Left ventricle myocardium superior (tissue), 1 donor: ENCODE results near the gene ZC3H12C. TPM values are rescaled to one million over a fixed set of nuclear protein-coding genes. Genes with fewer than 3 reads are reported as not detected.

ENCODE experiments used
- ATAC-seq: fragments of 200-7000 bp; cut with Tn5 transposase; one replicate; pipeline ENCODE4 v1.9.1; 2020; ENCODE audit warnings: mild to moderate bottlenecking, moderate library complexity
- DNase-seq: peaks from one replicate; pipeline ENCODE4 v3.0.0-alpha.2; 2020
- intact Hi-C: fragments of 100-400 bp; cut with micrococcal nuclease; formaldehyde crosslinking; loops from one replicate; pipeline ENCODE4 v1.11.0; 2022
- total RNA-seq: library from RNA; stranded (reverse); fragmentation: NEBNext Ultra II Directional; extraction: Animal tissue kit (Norgen Biotek cat#: 25700); gene quantifications from one replicate; pipeline ENCODE4 v1.2.1, GENCODE V29; 2021
- donor health status: DM: no; HTN: yes; CAD: no; lungs with severe emphysema.

The ZC3H12C gene
- total RNA-seq, 1 donor from 2014 or later: 18.3 TPM

DNA sequence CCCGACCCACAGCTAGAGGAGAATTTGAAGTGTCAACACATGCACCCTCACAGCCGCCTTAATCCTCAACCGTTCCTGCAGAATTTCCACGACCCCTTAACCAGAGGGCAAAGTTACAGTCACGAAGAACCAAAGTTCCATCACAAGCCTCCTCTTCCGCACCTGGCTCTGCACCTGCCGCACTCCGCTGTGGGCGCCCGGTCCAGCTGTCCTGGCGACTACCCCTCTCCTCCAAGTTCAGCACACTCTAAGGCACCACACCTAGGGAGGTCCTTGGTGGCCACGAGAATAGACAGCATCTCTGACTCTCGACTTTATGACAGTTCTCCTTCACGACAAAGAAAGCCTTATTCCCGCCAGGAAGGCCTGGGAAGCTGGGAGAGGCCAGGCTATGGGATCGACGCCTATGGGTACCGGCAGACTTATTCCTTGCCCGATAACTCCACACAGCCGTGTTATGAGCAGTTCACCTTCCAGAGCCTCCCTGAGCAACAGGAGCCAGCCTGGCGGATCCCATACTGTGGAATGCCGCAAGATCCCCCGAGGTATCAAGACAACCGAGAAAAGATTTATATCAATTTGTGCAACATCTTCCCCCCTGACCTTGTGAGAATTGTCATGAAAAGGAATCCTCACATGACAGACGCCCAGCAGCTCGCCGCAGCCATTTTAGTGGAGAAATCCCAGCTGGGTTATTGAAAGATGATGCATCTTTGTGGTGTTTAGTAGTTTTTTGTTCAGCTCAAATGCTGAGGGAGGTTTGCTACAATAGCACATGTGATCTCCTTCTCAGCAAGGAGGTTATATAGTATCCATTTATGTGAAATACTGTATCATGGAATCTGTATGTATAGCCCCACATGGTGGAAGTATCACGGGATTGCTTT lies 72.1 kb downstream of the ZC3H12C start:
- ATAC-seq: no peak
- intact Hi-C loops: no loop called here
- DNase-seq: no peak

DNA sequence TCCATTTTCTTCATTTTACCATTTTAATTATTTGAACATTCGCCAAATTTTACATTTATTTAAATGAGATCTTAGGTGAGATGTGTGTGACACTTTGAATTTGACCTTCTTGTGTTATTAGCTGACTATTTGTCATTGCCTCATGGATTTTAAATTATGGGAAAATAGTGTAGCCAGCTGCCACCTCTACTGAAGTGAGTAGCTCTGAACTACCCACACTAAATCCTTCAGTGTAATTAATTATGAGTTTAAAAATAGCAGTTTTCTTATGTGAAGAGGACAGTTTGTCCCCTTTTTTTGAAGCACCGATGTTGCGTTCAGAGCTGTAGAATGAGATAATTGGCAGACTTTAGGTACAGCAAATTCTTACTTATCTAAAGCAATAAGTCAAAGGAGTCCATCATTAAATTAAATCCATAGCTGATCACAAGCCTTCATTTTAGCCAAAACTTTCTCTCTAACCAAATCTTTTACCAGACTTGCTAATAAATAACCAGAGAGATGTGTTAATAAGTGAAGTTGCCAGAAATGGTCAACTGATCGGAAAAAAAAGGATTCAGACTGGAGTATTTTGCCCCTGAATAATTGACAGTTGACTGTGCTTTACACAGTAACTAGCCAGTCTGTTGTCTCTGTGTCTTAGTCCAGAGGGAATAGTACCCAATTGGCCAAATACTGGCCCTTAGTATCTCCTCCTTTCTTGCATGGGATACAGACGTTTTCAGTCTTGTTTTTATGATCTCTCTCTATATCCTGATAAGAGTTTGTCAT lies 75.0 kb downstream of the ZC3H12C start:
- ATAC-seq: no peak
- no peak for DNase-seq
- intact Hi-C loops: no loop called here

DNA sequence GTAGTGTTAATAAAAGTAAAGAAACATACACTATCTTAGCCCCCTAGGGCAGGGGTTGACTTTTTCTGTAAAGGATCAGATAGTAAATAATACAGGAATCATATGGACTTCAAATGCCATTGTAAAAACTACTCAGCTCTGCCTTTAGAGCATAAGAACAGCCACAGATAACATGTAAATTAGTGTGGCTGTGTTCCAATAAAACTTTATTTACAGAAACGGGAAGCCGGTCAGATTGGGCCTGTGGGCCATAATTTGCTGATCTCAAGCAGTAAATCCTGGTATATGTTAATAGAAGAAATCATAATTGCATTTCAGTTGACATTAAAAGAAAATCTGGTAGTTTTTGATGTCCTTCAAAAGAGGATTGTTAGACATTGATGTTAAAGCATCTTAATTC lies 76.5 kb downstream of the ZC3H12C start:
- no peak for ATAC-seq
- intact Hi-C loops: no loop called here
- DNase-seq: no peak

DNA sequence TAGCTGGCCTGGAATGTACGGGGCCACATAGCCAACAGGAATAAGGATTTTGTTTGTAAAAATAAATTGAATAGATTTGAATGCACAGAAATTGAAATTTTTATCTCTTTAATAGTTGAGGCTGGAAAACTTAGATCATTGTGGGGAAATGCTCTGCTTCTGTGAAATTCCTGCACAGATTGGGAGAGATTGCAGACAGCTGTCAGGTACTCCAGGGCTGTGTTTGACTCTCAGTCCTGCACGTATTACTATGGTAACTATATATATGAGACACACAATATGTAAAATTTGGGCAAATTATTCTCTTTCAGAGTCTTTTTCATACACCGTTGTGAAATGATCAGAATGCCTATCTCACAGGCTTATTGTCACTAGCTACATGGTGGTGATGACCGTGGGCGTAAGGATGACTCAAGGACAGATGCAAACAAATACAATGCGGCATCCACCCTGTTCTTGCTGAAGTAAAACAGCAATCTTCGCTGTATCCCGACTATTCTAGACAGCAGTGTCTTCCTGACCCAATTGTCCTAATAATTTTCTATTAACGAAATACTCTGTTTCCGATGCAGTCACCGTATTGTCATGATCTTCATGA lies 79.4 kb downstream of the ZC3H12C start:
- no peak for ATAC-seq
- no peak for DNase-seq

DNA sequence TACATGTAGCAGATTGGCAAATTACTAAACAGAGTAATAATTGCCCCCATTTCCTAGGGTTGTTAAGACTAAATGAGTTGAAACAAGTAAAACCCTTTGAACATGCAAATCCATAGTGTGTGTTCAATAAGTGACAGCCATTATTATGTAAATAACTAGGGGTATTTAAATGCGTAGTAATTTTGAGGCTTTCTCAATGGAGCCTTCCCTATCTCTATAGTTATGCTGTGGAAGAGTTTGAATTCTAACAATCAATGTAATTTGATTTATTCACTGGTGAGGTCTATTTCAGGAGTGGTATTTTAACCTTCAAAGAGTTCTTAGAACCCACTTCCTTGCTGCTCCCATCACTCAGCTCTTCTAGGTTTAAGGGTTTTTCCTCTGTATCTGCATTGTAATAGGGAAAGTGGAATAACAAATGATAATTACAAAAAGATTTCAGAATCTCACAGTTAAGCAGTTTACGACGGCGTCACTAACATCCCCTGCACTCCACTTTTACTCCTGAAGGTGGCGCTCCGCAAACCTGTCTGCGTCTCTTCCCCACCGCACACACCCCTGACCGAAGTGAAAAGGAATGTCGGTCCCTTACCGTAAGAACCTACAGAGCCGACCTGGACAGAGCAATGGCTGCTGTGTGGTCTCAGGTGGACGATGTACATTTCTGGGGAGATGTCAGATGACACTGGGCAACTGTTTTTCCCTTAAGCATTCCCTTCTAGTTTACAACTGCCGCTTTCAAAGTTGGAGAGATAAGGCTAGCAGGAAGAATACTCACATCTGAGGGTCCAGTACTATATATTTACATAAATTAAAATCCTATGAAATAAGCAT lies 80.8 kb downstream of the ZC3H12C start:
- intact Hi-C loops: no loop called here
- peak; percentile 71 for DNase-seq

More for the DNA sequence above, 79.4 kb downstream of the ZC3H12C start:
- intact Hi-C loops: no loop called here

DNA sequence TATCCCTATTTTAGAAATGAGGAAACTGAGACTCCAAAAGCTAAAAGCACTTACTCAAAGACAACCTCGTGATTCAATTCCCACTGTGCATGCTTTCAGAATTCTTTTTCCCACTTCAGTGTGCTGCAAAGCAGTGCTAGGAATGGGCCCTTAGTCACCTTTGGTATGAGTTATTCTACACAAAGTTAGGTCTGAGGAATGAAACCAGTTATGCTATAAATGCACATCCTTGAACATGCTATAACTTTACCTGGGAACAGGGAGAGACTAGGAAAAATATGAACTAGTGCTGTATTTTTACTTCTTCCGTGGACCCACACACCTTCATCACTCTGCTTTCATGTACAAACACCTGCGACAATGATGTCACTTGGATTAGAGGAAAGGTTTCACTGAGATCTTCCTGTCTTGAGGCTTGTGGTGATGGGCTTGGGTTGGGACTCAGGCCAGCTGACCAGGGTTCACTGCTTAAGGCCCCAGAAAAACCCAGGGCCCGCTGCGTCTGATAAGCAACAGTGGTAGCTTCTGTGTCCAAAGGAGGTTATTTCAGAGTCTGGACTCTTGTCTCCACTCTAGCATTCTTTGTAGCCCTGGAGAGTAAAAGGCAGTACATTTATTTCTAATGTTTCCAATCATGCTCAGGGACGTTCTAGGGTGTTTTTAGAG lies 81.6 kb downstream of the ZC3H12C start:
- intact Hi-C loops: no loop called here
- peak; percentile 28 for ATAC-seq
- no peak for DNase-seq

More for the DNA sequence above, 80.8 kb downstream of the ZC3H12C start:
- peak; percentile 83 for ATAC-seq

DNA sequence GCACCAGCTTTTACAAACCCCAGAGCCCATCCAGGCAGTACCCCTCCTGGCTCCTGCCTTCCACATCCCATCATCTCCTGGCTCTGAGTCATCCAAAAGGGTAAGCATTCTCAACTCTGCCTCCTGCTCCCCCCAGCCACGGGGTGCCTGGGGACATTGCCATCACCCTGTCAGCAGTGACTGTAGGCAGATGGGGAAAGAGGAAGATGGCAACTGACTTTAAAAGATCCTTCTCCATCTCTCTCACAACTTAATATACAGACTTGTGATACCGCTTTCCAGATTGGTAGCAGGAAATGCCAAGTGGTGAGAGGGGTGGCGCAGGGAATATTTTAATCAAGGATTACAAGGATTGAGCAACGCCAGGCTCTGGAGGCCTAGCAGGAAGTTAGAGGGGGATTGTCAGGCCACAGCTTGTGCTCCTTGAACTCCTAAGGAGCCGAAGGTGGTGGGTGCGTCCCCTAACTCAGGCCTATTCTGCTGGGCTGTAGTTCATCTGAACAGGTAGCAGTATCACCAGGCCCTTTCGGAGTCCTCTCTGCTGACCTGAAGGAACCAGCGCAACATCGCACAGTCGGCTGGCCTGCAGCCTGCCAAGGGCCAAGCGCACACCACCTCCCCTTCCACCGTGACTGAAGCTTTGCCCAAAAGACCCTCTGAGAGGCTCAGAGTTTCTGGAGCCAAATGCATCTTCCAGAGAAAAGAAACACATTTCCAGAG lies 83.3 kb downstream of the ZC3H12C start:
- DNase-seq (no peak), ATAC-seq (no peak)
- intact Hi-C loops: no loop called here

DNA sequence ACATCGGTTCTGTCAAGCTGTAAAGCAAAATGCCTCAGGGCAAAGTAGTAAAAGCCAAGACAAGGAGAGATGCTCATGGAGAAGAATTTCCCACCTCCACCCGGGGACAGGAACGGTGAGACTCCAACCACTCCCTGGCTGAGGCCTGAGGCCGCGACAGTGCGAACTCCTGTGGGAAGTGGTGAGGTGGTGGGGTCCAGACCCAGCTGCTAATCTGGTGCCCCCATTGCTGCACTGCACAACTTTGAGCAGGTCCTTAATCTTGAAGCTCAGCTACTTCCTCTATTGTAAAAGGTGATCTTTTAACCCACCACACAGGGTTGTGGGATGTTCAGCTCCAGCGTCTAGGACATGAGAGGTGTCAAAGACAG lies 83.9 kb downstream of the ZC3H12C start:
- intact Hi-C loops: no loop called here
- ATAC-seq (no peak), DNase-seq (no peak)

DNA sequence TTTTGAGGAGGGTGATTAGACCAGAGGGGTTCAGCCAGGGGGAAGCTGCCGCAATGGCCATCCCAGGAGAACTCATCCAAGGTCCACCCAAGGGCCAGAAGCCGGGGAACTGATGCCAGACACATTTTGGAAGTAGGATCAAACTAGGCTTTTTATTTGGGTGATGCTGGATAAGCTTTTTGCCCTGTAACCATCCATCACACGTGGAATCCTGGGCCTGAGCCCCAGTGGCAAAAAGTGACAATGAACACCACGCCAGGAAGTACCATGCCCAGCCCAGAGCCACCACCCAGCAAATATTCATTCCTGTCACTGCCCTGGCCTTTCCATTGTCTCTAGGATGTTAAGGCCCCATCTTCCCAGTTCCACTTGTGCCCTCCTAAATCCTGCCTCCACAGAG lies 85.9 kb downstream of the ZC3H12C start:
- DNase-seq (no peak), ATAC-seq (no peak)
- intact Hi-C loops: no loop called here

DNA sequence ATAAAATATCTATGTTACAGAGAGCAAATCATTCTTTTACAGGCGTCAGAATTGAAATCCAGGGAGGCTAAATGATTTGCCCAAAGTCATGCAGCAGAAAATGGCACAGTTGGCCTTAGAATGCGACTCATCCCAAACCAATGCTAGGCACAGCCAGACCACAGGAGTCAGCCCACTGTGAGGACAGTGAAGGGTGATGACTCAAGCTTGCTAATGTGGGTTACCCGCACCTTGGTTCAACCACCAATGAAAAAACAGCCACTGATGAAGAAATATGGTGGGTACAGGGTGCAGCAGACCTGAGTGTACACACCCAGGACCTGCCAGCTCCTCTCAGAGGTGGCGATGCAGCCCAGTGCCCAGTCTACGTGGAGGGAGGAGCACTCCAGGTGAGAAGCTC lies 89.7 kb downstream of the ZC3H12C start:
- intact Hi-C loops: no loop called here

DNA sequence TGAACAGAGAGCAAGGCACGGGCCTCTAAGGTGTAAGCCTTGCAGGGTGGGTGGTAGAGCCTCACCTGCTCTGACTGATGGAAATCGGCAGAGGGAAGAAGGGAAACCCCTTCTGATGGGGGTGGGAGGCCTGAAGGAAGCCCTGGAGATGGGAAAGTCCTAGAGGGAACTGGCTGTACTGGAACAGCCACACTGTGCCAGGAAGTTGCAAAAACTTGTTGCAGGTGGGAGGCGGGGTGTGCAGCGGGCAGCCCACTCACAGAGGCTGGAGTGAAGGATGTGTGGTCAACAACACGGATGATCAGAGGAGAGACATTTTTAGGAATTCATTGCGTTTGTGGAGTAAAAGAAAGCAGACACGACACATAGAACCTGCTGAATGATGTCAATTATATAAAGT lies 91.3 kb downstream of the ZC3H12C start:
- no peak for DNase-seq
- intact Hi-C loops: no loop called here
- no peak for ATAC-seq

More for the DNA sequence above, 89.7 kb downstream of the ZC3H12C start:
- no peak for ATAC-seq
- DNase-seq: no peak

DNA sequence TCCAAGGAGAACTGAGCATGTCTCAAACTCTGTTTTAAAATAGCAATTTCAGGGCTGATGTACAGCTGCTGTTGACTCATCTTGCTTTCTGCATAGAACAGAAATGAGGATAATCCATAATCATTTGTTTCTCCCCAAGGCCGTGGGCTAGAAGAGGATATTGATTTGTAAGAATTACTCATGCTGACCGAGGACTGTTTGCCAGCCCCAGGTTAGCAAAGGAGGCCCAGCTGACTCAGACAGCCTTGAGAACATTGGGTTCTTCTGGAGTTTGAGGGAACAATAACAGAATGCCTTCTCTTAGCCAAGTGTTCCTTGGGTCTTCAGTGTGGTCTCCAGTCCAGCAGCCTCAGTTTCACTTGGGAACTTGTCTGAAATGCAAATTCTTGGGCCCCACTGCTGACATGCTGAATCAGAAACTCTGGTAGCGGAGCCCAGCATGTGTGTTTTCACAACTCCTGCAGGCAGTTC lies 92.0 kb downstream of the ZC3H12C start:
- intact Hi-C loops: no loop called here

DNA sequence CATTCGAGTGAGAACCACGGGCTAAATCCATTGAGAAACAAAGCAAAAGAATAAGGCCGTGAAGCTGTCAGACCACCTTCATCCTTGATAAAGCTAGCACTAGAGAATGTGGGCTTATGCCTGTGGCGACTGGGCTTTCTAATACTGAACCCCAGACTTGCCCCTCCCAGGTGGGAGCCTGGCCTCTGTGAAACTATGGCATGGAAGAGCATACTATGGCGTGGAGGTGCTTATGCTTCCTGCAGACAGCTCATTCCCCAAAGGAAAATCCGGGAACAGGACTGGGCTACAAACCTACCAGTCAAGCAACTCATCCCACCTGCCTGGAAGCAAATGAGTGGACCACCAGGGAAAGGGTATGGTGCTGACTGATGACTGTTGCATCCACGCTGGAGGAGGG lies 92.4 kb downstream of the ZC3H12C start:
- intact Hi-C loops: no loop called here
- no peak for ATAC-seq
- DNase-seq: no peak

More for the DNA sequence above, 92.0 kb downstream of the ZC3H12C start:
- DNase-seq: no peak
- no peak for ATAC-seq

DNA sequence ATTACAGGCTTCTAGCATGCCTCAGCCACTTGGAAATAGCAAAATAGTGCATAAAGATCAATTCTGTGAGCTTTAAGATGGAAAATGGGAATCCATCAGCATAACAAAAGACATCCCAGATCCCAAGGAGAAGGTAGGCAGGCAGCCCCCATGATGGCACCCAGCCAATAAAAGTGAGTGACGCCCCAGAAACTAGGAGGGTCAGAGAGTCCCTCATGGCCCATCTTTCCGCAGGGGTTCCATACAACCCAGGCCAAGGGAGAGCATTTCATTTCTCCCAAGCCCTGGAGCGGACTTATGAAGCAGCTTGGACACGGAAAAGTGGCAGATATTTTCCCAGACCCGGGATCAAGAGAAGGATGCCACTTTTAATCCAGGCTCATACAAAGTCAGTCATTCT lies 93.3 kb downstream of the ZC3H12C start:
- intact Hi-C loops: no loop called here
- ATAC-seq: no peak

DNA sequence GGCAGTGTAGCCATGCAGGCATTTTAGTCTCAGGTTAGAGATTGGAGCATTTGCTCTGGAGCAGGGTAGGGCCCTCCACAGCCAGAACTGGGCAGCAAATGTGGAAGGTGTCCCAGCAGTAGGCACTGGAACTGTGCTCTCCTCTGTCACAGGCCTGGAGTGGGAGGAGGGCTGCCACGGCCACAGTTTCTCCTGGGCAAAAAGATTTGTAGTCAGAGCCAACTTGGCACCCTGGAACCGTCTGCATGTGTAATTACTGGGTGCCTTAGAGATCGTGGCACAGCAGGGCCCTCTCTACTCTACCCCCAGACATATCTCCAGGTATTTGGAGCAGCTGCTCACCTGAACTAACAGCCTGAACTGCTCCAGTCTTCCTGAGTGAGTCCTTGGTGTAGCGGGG lies 93.7 kb downstream of the ZC3H12C start:
- intact Hi-C loops: no loop called here
- no peak for ATAC-seq
- no peak for DNase-seq

More for the DNA sequence above, 93.3 kb downstream of the ZC3H12C start:
- no peak for DNase-seq

DNA sequence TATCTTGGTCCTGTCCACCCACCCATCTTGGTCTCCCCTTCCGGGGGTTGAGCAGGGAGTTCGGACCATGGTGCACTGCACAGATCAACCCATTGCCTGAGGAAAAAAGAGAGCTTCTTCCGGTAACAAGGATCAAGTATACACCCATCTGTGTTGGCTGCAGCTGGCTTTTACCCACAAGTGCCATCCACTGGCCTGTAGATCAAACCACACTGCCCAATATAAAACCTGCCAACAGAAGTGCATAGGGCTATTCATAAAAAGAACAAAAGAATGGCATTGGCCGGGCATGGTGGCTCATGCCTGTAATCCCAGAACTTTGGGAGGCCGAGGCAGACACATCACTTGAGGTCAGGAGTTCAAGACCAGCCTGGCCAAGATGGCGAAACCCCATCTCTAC lies 94.5 kb downstream of the ZC3H12C start:
- DNase-seq (no peak), ATAC-seq (no peak)
- intact Hi-C loops: no loop called here

DNA sequence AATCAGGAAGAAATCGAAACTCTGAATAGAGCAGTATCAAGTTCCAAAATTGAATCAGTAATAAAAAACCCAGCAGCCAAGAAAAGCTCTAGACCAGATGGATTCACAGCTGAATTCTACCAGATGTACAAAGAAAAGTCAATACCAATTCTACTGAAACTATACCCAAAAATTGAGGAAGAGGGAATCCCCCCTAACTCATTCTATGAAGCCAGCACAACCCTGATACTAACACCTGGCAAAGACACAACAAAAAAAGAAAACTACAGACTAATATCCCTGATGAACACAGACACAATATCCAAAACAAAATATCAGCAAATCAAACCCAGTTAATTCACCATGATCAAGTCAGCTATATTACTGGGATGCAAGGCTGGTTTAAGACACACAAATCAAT lies 97.7 kb downstream of the ZC3H12C start:
- DNase-seq (no peak), ATAC-seq (no peak)
- intact Hi-C loops: loop anchor here (10.0 kb wide), 1 partner anchor 246 kb away; no protein-coding TSS in a partner anchor
